ENCODE results near the gene SIRPD.

SIRPD gene

DNA sequence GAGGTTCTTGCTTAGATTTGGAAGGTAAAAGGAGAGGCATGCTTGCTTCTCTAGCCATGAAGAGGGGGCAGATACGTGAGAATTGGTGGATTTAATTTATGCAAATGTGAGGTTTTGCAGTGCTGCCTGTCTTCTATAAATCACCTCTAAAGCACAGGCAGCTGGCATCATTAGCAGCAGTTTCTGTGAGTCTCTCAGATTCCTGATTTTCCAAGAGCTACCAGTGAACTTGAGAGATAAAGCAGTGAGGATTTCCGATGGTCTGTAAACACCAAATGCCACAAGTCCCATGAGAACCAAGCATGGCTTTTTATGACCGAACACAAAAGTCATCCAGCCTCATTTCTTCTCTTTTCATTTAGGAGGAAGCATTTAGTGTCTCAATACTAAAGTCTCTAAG lies 63.1 kb downstream of the SIRPD start:
- no peak for DNase-seq (ENCODE audit: low read depth in 2 of 2)

DNA sequence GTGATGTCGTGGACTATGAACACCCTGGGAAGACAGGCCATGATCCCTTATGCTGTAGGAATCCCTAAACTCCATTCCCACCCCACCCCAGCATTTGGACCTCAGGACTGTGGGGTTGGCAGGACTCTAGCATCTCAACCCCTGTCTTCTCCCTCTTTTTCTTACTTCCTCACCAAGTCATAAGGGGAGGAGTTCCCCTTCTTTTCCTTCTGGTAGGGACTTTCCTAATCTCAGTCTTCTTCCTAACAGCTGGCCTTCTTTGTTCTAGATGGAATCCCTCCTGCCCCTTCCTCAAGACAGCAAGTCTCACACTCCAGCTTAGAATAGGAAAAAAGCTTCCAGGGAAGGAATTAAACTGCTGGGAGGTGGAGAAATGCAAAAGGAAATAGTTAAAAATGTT lies 64.0 kb downstream of the SIRPD start:
- DNase-seq (ENCODE audit: low read depth in 2 of 2): no peak

DNA sequence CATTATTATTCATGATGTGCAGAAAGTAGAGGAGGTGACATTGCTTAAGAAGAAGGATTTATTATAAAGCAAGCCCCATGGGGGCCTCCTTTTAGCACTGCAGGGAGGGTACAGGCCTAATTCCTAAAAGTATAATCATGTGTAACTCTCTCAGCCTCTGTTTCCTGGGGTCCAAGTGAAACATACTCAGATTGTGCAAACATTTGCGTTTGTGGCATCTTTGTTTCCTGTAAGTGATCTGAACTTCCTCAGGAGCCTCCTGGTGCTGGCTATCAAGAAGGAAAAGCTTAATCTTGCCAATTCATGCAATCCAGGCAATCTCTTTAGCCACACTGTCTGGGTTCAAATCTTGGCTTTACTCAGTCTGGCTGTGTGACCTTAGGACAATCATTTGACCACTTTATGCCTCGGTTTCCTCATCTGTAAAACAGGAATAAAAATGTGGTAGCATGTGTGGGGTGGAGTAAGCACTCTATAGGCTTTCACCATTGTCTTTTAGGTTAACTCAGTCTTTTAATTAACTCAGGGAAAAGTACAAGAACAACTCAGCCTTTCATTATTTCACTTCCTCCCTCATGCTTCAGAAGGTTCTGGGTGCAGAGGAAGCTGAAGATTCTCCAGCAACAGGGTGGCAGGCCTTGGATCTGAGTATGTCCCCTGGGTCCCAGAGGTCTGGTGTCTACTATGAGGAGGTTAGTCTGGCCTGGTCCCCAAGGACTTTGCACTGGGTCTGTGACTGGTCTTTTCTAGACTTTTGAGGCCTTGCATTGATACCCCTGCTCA lies 65.5 kb downstream of the SIRPD start:
- DNase-seq (ENCODE audit: low read depth in 2 of 2): no peak

- DNase-seq (ENCODE audit: low read depth in 2 of 2): no peak
Measured at GRCh38 chr20:1491281-1491840, 66.1 kb downstream of the SIRPD start, which contains the start of gene SIRPB2. TSS of gene SIRPB2 (minus strand) at chr20:1491420. CDS start at chr20:1491359, 61 bp downstream.

- DNase-seq (ENCODE audit: low read depth in 2 of 2): no peak
Measured at GRCh38 chr20:1490643-1491195, 66.8 kb downstream of the SIRPD start.

DNA sequence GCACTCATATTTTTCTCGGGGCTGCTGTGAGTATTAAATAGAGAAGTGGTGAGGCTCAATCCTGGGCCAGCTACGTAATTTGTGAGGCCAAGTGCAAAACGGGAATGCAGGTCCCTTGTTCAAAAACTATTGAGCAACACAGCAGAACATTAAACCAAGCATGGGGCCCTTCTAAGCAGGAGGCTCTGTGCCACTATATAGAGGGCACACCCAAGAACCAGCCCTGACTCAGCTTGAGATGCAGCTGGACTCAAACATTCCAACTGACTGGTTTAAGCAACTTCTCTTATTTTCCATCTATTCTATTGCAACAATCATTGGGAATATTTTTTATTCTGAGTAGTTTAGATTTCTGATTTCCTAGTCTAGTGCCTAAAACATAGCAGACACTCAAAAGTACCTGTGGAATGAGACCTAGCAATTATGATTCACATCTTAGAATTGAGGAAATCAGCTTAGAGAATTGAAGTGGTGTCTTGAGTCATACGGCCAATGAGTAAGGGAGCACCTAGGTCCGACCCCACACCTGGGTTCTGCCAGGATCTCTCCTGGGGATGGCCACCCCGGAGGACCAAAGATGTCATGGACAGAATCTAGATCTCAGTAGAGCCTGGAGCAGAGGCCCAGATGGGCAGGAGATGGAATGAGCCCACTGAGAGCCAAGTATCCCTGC lies 67.6 kb downstream of the SIRPD start:
- no peak for DNase-seq (ENCODE audit: low read depth in 2 of 2)

DNA sequence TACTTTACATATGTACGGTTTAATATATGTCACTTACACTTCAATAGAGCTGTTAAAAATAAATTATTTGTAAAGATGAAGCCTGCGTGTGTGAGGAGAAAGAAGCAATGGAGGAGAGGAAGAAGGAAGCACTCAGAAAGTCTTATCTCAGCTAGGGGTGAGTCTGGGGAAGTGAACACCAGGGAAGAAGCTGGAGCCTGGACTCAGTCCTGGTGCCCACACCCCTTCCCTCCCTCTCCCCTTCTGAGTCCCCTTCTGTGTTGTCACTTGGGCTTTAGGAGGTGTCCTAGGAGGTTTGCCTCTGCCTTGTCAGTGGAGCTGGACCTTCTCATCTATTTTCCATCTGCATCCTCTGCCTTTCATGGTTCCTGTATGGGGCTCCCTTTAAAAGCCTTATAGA lies 68.2 kb downstream of the SIRPD start:
- DNase-seq (ENCODE audit: low read depth in 2 of 2): no peak

DNA sequence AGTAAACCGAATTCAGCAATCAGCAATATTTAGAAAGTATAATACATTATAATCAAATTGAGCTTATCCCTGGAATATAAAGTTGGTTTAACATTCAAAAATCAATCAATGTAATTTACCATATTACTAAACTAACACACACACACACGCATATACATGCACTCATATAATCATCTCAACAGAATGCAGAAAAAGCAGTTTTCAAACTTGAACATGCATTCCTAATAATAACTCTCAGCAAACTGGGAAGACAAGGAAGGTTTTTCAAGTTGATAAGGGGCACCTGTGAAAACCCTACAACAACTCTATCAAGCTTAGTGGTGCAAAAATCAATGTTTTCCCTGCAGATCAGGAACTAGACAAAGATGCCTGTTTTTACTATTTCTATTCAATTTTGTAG lies 70.9 kb downstream of the SIRPD start:
- no peak for DNase-seq (ENCODE audit: low read depth in 2 of 2)

DNA sequence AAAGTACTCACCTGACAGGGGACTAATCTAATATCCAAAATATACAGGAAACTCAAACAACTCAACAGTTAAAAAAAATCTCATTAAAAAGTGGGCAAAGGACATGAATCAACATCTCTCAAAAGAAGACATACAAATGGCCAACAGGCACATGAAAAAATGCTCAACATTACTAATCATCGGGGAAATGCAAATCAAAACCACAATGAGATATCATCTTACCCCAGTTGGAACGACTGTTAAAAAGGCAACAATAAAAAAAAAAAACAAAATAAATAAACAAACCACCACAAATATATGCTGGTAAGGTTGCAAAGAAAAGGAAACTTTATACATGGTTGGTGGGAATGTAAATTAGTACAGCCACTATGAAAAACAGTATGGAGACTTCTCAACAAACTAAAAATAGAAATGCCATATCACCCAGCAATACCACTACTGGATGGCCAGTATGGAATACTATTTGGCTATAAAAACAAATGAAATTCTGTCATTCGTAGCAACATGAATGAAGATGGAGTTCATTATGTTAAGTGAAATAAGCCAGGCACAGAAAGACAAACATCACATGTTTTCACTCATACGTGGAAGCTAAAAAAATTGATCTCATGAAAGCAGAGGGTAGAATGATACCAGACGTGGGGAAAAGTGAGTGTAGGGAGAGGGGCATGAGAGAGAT lies 72.9 kb downstream of the SIRPD start:
- no peak for DNase-seq (ENCODE audit: low read depth in 2 of 2)
